K562 (cell line): ENCODE measurements around the gene CKLF. TPM values are rescaled to one million over a fixed set of nuclear protein-coding genes. Genes with fewer than 3 reads are reported as not detected.

ENCODE experiments used
- ATAC-seq: fragments of 200-7000 bp; cut with Tn5 transposase; 3 replicates; pipeline ENCODE4 v1.9.1; 2020; ENCODE audit warnings: moderate library complexity
- BruUV-seq: library from RNA; stranded (reverse); fragments of 400-500 nt; replicated peaks from 2 replicates; lab custom pipeline; 2021; lab: Mats Ljungman, UMichigan
- CTCF ChIA-PET: fragments of 300-600 bp; formaldehyde crosslinking; extraction: SDS; loops from one replicate; lab custom pipeline; 2021; ENCODE audit warnings: low intra/inter-chr PET ratio; lab: Yijun Ruan, JAX
- POLR2A ChIA-PET: fragments of 300-600, 350-650 bp; sonication (Branson Sonifier 250); formaldehyde crosslinking; extraction: SDS; loops from one replicate; lab custom pipeline; 2021; ENCODE audit warnings: antibody characterized with exemption, inconsistent platforms; lab: Yijun Ruan, JAX
- DNase-seq, 4 experiments: peaks; one replicate each; pipeline versions ENCODE4 v3.0.0 to v3.0.0-alpha.2; 2011 to 2018; ENCODE audit warnings: low spot score in 3 of 4, mixed read lengths in 3 of 4; ENCODE audit errors: extremely low read depth in 1 of 4
- FAIRE-seq: peaks from 2 replicates; lab custom pipeline; 2011; peaks lifted over from hg19 to GRCh38; lab: Jason Lieb, UNC
- H2AFZ ChIP-seq: 2 replicates; pipeline ENCODE4 v1.6.0; 2011; ENCODE audit warnings: low read depth, low read length, control low read depth, inconsistent platforms
- H3K27ac ChIP-seq: fragments of 200-600 bp; 3 replicates; pipeline ENCODE4 v1.8.0; 2011; ENCODE audit warnings: low read depth, mild to moderate bottlenecking, control low read depth, inconsistent platforms, low read length, moderate library complexity, mixed read lengths; ENCODE audit errors: extremely low read depth
- H3K27me3 ChIP-seq, 2 experiments: fragments of 300-600 bp in 1 of 2; 2 replicates in 1 of 2; 3 replicates in 1 of 2; pipeline versions ENCODE4 v1.6.0 to v1.8.0; 2011; ENCODE audit warnings: inconsistent platforms in 2 of 2, low read length in 2 of 2, mild to moderate bottlenecking in 1 of 2, mixed read lengths in 1 of 2, moderate library complexity in 1 of 2; ENCODE audit not compliant: control insufficient read depth in 2 of 2, insufficient read depth in 2 of 2
- H3K36me3 ChIP-seq: fragments of 300-600 bp; 3 replicates; pipeline ENCODE4 v1.8.0; 2011; ENCODE audit warnings: mild to moderate bottlenecking, low read length, inconsistent platforms; ENCODE audit not compliant: control insufficient read depth, insufficient read depth
- H3K4me1 ChIP-seq, 2 experiments: fragments of 200-600 bp in 1 of 2; replicated peaks in 1 of 2; 2 replicates in 1 of 2; 3 replicates in 1 of 2; pipeline versions ENCODE4 v1.5.1 to v1.8.0; 2011; ENCODE audit warnings: inconsistent platforms in 2 of 2, low read length in 2 of 2, mild to moderate bottlenecking in 1 of 2, mixed read lengths in 1 of 2, moderate library complexity in 1 of 2; ENCODE audit not compliant: control insufficient read depth in 2 of 2, insufficient read depth in 2 of 2
- H3K4me2 ChIP-seq: 2 replicates; pipeline ENCODE4 v1.6.1; 2011; ENCODE audit warnings: low read length, control low read depth, inconsistent platforms, mixed read lengths; ENCODE audit not compliant: insufficient read depth
- H3K4me3 ChIP-seq: fragments of 200-600 bp; sonication (generic), shearing (Covaris generic); 2 replicates; pipeline ENCODE4 v1.5.1; 2016; ENCODE audit warnings: control low read depth, inconsistent platforms
- H3K79me2 ChIP-seq: fragments of 200-600 bp; 3 replicates; pipeline ENCODE4 v1.8.0; 2011; ENCODE audit warnings: low read length, inconsistent platforms; ENCODE audit not compliant: control insufficient read depth, insufficient read depth
- H3K9ac ChIP-seq, 2 experiments: 2 replicates each; pipeline versions ENCODE4 v1.6.0 to v1.6.1; 2011; ENCODE audit warnings: low read depth in 2 of 2, low read length in 2 of 2, control low read depth in 1 of 2, inconsistent platforms in 1 of 2, mild to moderate bottlenecking in 1 of 2, mixed read lengths in 1 of 2; ENCODE audit not compliant: insufficient read depth in 1 of 2
- H3K9me1 ChIP-seq: one replicate; pipeline ENCODE4 v1.6.0; 2011; ENCODE audit warnings: inconsistent platforms, mild to moderate bottlenecking, low read length, moderate library complexity; ENCODE audit not compliant: control insufficient read depth, insufficient read depth
- H3K9me3 ChIP-seq: replicated peaks from 2 replicates; pipeline ENCODE4 v1.5.1; 2011; ENCODE audit warnings: low read depth, low read length, inconsistent platforms; ENCODE audit not compliant: control insufficient read depth, insufficient read depth
- H4K20me1 ChIP-seq: replicated peaks from 2 replicates; pipeline ENCODE4 v1.6.1; 2011; ENCODE audit warnings: low read length, inconsistent platforms, mixed read lengths; ENCODE audit not compliant: control insufficient read depth, insufficient read depth
- ELK3 ChIP-seq: fragments of 450-650 bp; formaldehyde crosslinking; IDR thresholded peaks from 2 replicates; pipeline ENCODE4 v1.4.0; 2020; ENCODE audit warnings: mild to moderate bottlenecking
- ETS2 ChIP-seq: IDR thresholded peaks from 2 replicates; pipeline ENCODE4 v1.6.1; 2016; ENCODE audit warnings: borderline replicate concordance, missing genetic modification characterization, mild to moderate bottlenecking, moderate library complexity, missing compliant biosample characterization; ENCODE audit not compliant: poor library complexity, severe bottlenecking
- EZH2 ChIP-seq: IDR thresholded peaks from 2 replicates; pipeline ENCODE4 v1.6.1; 2012; ENCODE audit warnings: low read depth, mild to moderate bottlenecking, inconsistent platforms, low read length, borderline replicate concordance
- GATAD2B ChIP-seq: fragments of 450-650 bp; IDR thresholded peaks from 2 replicates; pipeline ENCODE4 v1.6.1; 2017; ENCODE audit warnings: mild to moderate bottlenecking, borderline replicate concordance
- KDM2B ChIP-seq: fragments of 250-450 bp; sonication (Bioruptor Pico); IDR thresholded peaks from 2 replicates; pipeline ENCODE4 v1.8.0; 2021; ENCODE audit warnings: mild to moderate bottlenecking, moderate library complexity
- NBN ChIP-seq: fragments of 450-650 bp; IDR thresholded peaks from 2 replicates; pipeline ENCODE4 v1.6.1; 2016; ENCODE audit warnings: low read depth, mild to moderate bottlenecking
- NCOA6 ChIP-seq: fragments of 450-650 bp; IDR thresholded peaks from 2 replicates; pipeline ENCODE4 v1.6.1; 2017; ENCODE audit warnings: mild to moderate bottlenecking
- NFE2 ChIP-seq: IDR thresholded peaks from 2 replicates; pipeline ENCODE4 v1.6.1; 2014; ENCODE audit warnings: antibody characterized with exemption, low read depth
- PPARD ChIP-seq: fragments of 250-450 bp; sonication (Bioruptor Pico); IDR thresholded peaks from 2 replicates; pipeline ENCODE4 v1.8.0; 2022; ENCODE audit warnings: inconsistent platforms, mild to moderate bottlenecking, moderate library complexity
- RAD51 ChIP-seq: fragments of 450-650 bp; IDR thresholded peaks from 2 replicates; pipeline ENCODE4 v1.7.1; 2016; ENCODE audit warnings: low read depth, mild to moderate bottlenecking, borderline replicate concordance
- SNRNP70 ChIP-seq: fragments of 200-400 bp; formaldehyde crosslinking; optimal IDR thresholded peaks from 2 replicates; pipeline ENCODE3; 2017; ENCODE audit warnings: low read depth, low read length
- TAF7 ChIP-seq: fragments of 450-650 bp; IDR thresholded peaks from 2 replicates; pipeline ENCODE4 v1.6.1; 2016; ENCODE audit warnings: missing genetic modification characterization, missing compliant biosample characterization
- TFAP4 ChIP-seq: sonication (generic); formaldehyde crosslinking; IDR thresholded peaks from 2 replicates; pipeline ENCODE4 v1.8.0; 2022; ENCODE audit warnings: missing genetic modification reagents, mild to moderate bottlenecking, moderate library complexity, borderline replicate concordance
- ZFP36 ChIP-seq: fragments of 150-350 bp; IDR thresholded peaks from 2 replicates; pipeline ENCODE4 v1.6.1; 2018; ENCODE audit warnings: low read length, low read depth; ENCODE audit not compliant: partially characterized antibody
- ZNF224 ChIP-seq: sonication (generic); formaldehyde crosslinking; IDR thresholded peaks from 2 replicates; pipeline ENCODE4 v1.8.0; 2022; ENCODE audit warnings: mild to moderate bottlenecking, missing genetic modification reagents
- ZNF263 ChIP-seq: sonication (generic); formaldehyde crosslinking; IDR thresholded peaks from 2 replicates; pipeline ENCODE4 v1.8.0; 2022; ENCODE audit warnings: mild to moderate bottlenecking, missing genetic modification reagents, borderline replicate concordance
- ZNF445 ChIP-seq: fragments of 250-450 bp; sonication (Bioruptor Pico); IDR thresholded peaks from 2 replicates; pipeline ENCODE4 v1.4.0; 2020; ENCODE audit warnings: low read depth, mild to moderate bottlenecking, moderate library complexity
- ZNF584 ChIP-seq: fragments of 200-800 bp; sonication (Bioruptor generic); IDR thresholded peaks from 2 replicates; pipeline ENCODE4 v1.6.1; 2016; ENCODE audit warnings: low read depth, mild to moderate bottlenecking, missing genetic modification characterization, missing compliant biosample characterization
- ZNF778 ChIP-seq: fragments of 450-650 bp; formaldehyde crosslinking; IDR thresholded peaks from 2 replicates; pipeline ENCODE4 v1.4.0; 2020; ENCODE audit warnings: mild to moderate bottlenecking, moderate library complexity
- WGBS: fragments of 100-300 bp; shearing (Covaris generic); methylation state at CpG from one replicate; pipeline ENCODE4 v1.1.6; 2016; ENCODE audit warnings: low coverage, mixed read lengths; ENCODE audit not compliant: insufficient coverage; ENCODE audit errors: missing lambda C conversion rate; 5-methylcytosine and 5-hydroxymethylcytosine counted together
- in situ Hi-C: fragments of 300-500 bp; cut with MboI; formaldehyde crosslinking; loops from 4 replicates; pipeline ENCODE4 v1.15.0; 2018; ENCODE audit warnings: inconsistent platforms, mixed read lengths
- intact Hi-C: fragments of 100-400 bp; cut with micrococcal nuclease; formaldehyde crosslinking; loops from 2 replicates; pipeline ENCODE4 v1.14.2; 2022
- polyA plus RNA-seq, 8 experiments: library from polyadenylated mRNA; depleted of rRNA in 4 of 8; stranded (reverse) in 5 of 8; unstranded in 3 of 8; fragments of >200 nt; fragmentation: Nextera tagmentation in 2 of 8; fragmentation: Illumina TruSeq in 1 of 8; extraction: Ambion mirVana in 2 of 8; extraction: Trizol in 1 of 8; gene quantifications; 2 replicates each; pipeline versions ENCODE4 v1.2.1 to v1.2.3, GENCODE V29; 2011 to 2014; ENCODE audit warnings: inconsistent platforms in 1 of 8, missing spikeins in 1 of 8
- total RNA-seq, 7 experiments: library from RNA; depleted of rRNA in 6 of 7; stranded (reverse); fragments of >200 nt in 6 of 7; fragmentation: Illumina TruSeq in 2 of 7; extraction: Trizol in 2 of 7; gene quantifications; 2 replicates each; pipeline versions ENCODE4 v1.2.1 to v1.2.3, GENCODE V29; 2011 to 2021; ENCODE audit warnings: low replicate concordance in 1 of 7
- TF ChIP-seq, protein P1 (sequence below): sonication (generic); formaldehyde crosslinking; IDR thresholded peaks from 2 replicates; pipeline ENCODE4 v1.5.0; 2020; ENCODE audit warnings: missing genetic modification reagents
- TF ChIP-seq, protein P2 (sequence below): sonication (generic); formaldehyde crosslinking; IDR thresholded peaks from 2 replicates; pipeline ENCODE4 v1.9.0; 2022; ENCODE audit warnings: mild to moderate bottlenecking, missing genetic modification reagents

Gene CKLF
- total and polyA plus RNA-seq, 9 of the 15 experiments (the other 6 are each of a cell fraction or from before 2014, with no cell fraction given), result 84.8 to 322 (median 118) TPM

- 78% methylated on average over 5 of the region's 5 CpGs for WGBS
- no peak overlapping the region for H2AFZ ChIP-seq
- H3K27me3 ChIP-seq, result no peaks in the 10 kb centered on the region
- ChIA-PET CTCF (no interaction called here), POLR2A (interaction anchor here (0.6 to 1.4 kb wide), 2 partner anchors 20 to 55 kb away, joined by 3 to 4 read pairs; no protein-coding TSS in a partner anchor)
- peaks cover 8% of the 10 kb centered on the region; the same call in 2 of the 3 replicates for H3K36me3 ChIP-seq
- DNase-seq (peak in 3 of 4 experiments; percentile 28 to 46 (median 37)), ATAC-seq (peak; percentile 63), FAIRE-seq (peak; percentile 70)
- H3K9me3 ChIP-seq, result no peaks in the 10 kb centered on the region
- in situ Hi-C loops (no loop called here), intact Hi-C loops (no loop called here)
- no TSS peak for BruUV-seq
- H3K27ac ChIP-seq, result no peak overlapping the region
- H3K4me1 ChIP-seq, result peaks cover 11 to 22% of the 10 kb centered on the region in 2 experiments; a peak in 4 of 5 replicates
- H3K4me2 ChIP-seq, result no peak overlapping the region
- H3K79me2 ChIP-seq, result no peaks in the 10 kb centered on the region
- H3K4me3 ChIP-seq, result no peak overlapping the region
- 0 out of 2 replicates have a peak, but pooled peaks cover 3% of the 10 kb centered on the region for H4K20me1 ChIP-seq
- H3K9me1 ChIP-seq, result no peaks in the 10 kb centered on the region
- TF ChIP-seq PPARD (CRISPR knock-in tag) (no peak), RAD51 (peak; percentile 62), ZFP36 (peak; percentile 55), GATAD2B (no peak), EZH2 (no peak), SNRNP70 (no peak), ZNF224 (CRISPR knock-in tag) (no peak), ZNF263 (CRISPR knock-in tag) (no peak), ZNF584 (CRISPR knock-in tag) (no peak), ELK3 (CRISPR knock-in tag) (no peak), ZNF445 (CRISPR knock-in tag) (no peak), NBN (no peak), NCOA6 (no peak), KDM2B (no peak), ETS2 (tag) (no peak), NFE2 (no peak), TFAP4 (CRISPR knock-in tag) (no peak), ZNF778 (CRISPR knock-in tag) (no peak), TAF7 (tag) (no peak)
- TF ChIP-seq, protein P1, sequence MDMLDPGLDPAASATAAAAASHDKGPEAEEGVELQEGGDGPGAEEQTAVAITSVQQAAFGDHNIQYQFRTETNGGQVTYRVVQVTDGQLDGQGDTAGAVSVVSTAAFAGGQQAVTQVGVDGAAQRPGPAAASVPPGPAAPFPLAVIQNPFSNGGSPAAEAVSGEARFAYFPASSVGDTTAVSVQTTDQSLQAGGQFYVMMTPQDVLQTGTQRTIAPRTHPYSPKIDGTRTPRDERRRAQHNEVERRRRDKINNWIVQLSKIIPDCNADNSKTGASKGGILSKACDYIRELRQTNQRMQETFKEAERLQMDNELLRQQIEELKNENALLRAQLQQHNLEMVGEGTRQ, result peak; percentile 68
- TF ChIP-seq, protein P2, sequence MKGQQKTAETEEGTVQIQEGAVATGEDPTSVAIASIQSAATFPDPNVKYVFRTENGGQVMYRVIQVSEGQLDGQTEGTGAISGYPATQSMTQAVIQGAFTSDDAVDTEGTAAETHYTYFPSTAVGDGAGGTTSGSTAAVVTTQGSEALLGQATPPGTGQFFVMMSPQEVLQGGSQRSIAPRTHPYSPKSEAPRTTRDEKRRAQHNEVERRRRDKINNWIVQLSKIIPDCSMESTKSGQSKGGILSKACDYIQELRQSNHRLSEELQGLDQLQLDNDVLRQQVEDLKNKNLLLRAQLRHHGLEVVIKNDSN, result peak; percentile 61
- TF ChIP-seq, all 486 proteins: peak for 4
- H3K9ac ChIP-seq, result no peak overlapping the region
Observed at GRCh38 chr16:66528294-66528693, 24.1 kb upstream of the CKLF start.
